Measurements from ENCODE around the gene INTS3.

DNA sequence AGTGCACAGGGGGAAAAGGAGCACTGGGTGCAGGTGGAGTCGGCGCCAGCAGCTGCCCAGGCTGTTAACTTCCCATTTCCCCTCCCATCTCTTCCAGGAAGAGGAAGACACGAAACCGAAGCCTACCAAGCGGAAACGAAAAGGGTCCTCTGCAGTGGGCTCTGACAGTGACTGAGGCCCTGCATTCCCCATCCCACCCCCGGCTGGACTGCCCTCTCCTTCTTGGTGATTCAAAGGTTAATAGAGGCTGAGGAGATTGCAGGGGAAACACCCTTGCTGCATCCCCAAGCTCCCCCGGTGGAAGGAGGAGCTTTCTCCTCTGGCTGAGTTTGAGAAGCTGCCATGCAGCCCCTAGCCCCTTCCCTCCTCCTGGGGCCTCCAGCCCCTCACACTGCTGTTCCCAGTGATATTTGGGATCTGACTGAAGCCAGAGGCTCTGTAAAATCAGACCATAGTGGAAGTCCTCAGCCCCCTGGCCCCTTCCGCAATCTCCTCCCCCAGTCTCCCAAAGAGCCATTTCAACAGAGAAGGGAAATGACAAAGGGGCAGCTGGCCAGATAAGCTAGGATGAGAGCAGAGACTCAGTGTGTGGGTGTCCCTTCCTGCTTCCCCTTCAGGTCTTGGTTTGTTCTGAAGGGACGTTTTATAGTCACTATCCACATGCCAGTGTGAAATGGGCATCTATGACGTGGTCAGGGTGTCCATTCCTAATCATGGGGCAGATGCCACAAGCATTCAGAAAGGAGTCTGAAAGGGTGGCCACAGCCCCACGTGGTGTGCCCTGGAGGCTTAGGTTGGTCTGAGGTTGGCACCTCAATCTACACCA lies 45.5 kb downstream of the INTS3 start:
- TF ChIP-seq, protein P1, sequence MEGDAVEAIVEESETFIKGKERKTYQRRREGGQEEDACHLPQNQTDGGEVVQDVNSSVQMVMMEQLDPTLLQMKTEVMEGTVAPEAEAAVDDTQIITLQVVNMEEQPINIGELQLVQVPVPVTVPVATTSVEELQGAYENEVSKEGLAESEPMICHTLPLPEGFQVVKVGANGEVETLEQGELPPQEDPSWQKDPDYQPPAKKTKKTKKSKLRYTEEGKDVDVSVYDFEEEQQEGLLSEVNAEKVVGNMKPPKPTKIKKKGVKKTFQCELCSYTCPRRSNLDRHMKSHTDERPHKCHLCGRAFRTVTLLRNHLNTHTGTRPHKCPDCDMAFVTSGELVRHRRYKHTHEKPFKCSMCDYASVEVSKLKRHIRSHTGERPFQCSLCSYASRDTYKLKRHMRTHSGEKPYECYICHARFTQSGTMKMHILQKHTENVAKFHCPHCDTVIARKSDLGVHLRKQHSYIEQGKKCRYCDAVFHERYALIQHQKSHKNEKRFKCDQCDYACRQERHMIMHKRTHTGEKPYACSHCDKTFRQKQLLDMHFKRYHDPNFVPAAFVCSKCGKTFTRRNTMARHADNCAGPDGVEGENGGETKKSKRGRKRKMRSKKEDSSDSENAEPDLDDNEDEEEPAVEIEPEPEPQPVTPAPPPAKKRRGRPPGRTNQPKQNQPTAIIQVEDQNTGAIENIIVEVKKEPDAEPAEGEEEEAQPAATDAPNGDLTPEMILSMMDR (IDR thresholded peaks at IDR 0.05), result no peak
- peak in 1 of 4 donors; percentile 28 for TF ChIP-seq POLR2A (IDR thresholded peaks at IDR 0.05)

Measured in upper lobe of left lung (tissue), 4 donors.